Limb (tissue), 2 donors: ENCODE results near the gene GLRX.
"Not testable (repeated sequence)": the region's sequence is repeated elsewhere in the genome, so short reads cannot be mapped to it uniquely, and the experiment has no call there.

ENCODE experiments used
- DNase-seq, 2 donors: peaks; one replicate each; pipeline ENCODE4 v3.0.0-alpha.2; 2016; ENCODE audit errors: extremely low spot score in 2 of 2

The GLRX gene

DNA sequence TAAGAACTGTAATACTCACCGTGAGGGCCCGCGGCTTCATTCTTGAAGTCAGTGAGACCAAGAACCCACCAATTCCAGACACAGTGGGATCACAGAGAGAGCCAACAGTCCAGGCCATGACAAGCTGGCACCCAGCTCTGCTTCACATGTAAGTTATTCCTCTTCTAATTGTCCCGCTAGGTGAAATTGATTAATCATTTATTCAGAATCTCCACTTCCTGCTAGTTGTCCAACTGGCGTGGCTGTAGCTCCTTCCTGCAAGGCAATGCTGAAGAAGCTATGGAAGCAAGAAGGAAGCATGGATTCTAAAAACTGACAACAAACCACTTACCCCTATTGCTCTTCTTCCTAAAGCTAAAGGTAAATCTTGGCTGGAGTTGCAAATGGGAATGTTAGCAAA is 30.0 kb upstream of the GLRX start:
- DNase-seq, result no peak

- not testable (repeated sequence) for DNase-seq
These were observed 28.6 kb upstream of the GLRX start for GRCh38 chr5:95851141-95851540.

- no peak for DNase-seq
These were observed 27.9 kb upstream of the GLRX start for GRCh38 chr5:95850391-95850894.

- DNase-seq, result no peak
These were observed 26.2 kb upstream of the GLRX start for GRCh38 chr5:95848701-95849100.

DNA sequence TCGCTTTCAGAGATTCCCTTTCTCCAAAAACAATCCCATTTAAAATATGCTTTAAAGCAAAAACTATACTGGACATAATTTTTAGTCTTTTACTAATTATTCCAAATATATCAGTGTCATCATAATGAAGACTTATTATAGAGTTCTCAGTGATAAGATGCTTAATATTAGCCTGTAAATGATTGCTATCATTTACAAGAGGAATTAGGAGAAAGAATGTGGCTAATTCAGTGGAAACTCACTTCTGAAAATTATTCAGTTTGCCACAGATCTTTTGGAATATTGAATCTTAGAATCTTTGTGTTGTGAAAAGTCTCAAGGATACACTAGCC is 24.7 kb upstream of the GLRX start:
- no peak for DNase-seq

GRCh38 chr5:95846554-95847260 is 24.2 kb upstream of the GLRX start:
- peak; percentile 74 to 79 for DNase-seq

DNA sequence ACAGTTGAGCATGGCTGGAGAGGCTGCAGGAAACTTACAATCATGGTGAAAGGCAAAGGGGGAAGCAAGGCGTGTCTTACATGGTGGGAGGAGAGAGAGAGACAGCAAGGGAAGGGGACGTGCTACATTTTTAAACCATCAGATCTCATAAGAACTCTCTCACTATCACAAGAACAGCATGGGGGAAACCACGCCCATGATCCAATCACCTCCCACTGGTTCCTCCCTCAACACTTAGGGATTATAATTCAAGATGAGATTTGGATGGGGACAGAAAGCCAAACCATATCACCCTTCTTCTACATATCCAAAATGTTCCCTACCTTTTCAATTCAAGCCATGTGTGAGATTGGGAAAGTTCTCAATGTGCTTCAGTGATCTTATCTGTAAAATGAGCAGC is 22.9 kb upstream of the GLRX start:
- DNase-seq, result no peak

GRCh38 chr5:95843733-95844223 is 21.3 kb upstream of the GLRX start:
- no peak for DNase-seq

GRCh38 chr5:95842854-95843544 is 20.5 kb upstream of the GLRX start:
- DNase-seq, result no peak

GRCh38 chr5:95841914-95842812 is 19.6 kb upstream of the GLRX start:
- DNase-seq, result no peak

DNA sequence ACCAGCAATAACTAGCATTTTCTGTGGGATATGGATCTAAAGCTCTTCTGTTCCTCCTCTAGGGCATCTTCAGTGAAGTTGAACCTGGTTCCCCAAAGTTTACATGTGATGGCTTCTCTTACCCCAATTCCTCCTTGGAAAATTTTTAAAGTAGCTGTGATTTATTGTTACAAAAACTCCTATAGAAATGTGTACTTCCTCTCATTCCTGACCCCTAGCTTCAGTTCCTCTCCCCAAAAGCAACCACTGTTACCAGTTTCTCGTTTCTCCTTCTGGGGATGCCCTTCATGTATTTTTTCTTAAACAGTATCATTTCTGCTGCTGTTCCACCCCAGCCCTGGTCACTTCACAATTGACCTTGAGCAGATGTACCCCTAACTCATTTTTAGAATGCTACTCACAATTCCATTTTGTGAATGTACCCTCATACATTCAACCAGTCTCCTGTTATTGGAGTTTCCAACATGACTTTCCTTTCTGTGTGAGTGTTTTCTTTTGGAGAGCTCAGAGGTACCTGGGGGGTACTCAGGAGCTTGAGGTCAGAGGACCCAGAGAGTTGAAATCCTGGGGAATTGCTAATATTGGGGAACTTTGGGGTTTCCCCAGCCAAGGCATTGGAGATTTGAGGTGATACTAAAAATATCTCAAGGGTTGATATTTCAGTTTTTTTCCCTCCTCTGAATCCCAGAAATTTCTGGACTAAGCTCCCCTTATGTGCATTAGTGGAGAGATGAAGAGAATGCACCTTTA is 18.6 kb upstream of the GLRX start:
- DNase-seq, result no peak

DNA sequence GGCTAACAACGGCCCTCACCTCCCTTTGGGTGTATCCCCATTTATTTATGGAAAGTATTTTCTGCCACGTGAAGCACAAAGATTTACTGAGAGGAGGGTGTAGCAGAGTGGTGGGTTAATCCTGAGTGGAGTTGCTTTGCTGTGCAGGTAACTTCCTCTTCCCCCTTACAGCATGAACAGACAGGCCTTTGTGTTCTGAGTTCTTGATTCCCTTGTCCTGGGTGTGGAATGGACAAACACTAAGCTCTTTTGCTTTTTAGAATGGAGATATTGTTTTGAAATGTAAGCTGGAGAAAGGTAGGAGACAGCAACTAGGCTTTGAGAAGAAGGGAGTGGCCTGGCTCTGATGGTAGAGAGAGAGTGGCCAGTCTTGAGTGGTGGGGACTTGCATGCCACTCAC is 17.1 kb upstream of the GLRX start:
- DNase-seq, result no peak

GRCh38 chr5:95838556-95838955 is 16.0 kb upstream of the GLRX start:
- DNase-seq, result no peak

DNA sequence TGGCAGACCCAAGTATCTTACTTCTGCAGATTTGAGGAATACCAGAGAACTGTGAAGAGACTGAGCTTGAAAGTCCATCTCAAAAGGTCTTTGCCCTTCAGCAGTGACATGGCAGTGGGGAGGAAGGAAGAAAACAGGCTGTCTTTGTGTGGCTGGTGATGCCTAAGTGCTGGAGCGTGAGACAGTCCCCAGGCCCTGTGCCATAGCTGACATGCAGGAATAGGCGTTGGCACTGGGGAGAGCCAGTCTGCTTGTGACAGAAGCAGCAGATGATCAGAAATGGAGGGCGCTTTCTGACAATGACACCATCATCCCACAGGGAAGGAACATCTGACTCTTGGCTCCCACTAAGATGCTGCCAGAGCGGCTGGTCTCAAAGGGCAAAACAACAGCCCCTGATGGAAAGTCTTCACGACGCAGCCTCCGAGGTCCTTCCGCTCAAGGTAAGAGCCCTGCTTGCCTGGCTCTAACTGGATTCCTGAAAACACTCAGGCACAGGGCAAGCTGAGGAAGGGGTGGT is 15.5 kb upstream of the GLRX start:
- no peak for DNase-seq

- DNase-seq, result no peak
These were observed 15.0 kb upstream of the GLRX start for GRCh38 chr5:95837492-95837891.

DNA sequence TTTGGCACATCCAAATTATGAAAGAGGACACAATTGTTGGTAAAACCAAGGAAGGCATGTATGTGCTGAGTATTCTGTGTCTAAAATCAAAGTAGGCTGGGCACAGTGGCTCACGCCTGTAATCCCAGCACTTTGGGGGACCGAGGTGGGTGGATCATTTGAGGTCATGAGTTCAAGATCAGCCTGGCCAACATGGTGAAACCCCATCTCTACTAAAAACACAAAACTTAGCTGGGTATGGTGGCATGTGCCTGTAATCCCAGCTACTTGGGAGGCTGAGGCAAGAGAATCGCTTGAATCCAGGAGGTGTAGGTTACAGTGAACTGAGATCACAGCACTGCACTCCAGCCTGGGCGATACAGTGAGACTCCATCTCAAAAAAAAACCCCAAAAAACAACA is 14.4 kb upstream of the GLRX start:
- DNase-seq, result not testable (repeated sequence)

- no peak for DNase-seq
These were observed 14.0 kb upstream of the GLRX start for GRCh38 chr5:95836544-95836943.

- no peak for DNase-seq
These were observed 13.3 kb upstream of the GLRX start for GRCh38 chr5:95835682-95836385.

DNA sequence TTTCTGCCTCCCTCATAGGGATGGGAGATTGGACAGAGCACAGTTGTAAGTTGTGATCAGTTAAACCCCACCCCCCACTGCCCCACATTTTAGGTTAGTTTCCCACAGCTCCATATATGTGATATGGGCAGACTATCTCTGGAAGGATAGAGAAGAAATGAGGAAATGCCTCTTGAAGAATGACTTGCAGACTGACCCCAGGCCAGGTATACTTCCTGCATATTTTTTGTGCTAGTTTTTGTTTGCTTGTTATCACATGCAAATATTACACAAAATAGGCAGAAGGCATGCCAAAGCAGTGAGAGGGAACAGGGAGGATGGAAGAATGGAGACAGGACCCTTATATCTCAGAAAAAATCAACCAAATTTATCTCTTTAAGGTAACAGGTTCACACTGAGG is 10.1 kb upstream of the GLRX start:
- no peak for DNase-seq

- no peak for DNase-seq
These were observed 7.7 kb upstream of the GLRX start for GRCh38 chr5:95830226-95830625.

GRCh38 chr5:95827892-95828246 is 5.3 kb upstream of the GLRX start:
- no peak for DNase-seq
